Measurements from ENCODE around the gene C2CD4A. TPM values are rescaled to one million over a fixed set of nuclear protein-coding genes. Genes with fewer than 3 reads are reported as not detected.

The C2CD4A gene
- total RNA-seq, 1 donor from 2014 or later: 0.18 TPM

DNA sequence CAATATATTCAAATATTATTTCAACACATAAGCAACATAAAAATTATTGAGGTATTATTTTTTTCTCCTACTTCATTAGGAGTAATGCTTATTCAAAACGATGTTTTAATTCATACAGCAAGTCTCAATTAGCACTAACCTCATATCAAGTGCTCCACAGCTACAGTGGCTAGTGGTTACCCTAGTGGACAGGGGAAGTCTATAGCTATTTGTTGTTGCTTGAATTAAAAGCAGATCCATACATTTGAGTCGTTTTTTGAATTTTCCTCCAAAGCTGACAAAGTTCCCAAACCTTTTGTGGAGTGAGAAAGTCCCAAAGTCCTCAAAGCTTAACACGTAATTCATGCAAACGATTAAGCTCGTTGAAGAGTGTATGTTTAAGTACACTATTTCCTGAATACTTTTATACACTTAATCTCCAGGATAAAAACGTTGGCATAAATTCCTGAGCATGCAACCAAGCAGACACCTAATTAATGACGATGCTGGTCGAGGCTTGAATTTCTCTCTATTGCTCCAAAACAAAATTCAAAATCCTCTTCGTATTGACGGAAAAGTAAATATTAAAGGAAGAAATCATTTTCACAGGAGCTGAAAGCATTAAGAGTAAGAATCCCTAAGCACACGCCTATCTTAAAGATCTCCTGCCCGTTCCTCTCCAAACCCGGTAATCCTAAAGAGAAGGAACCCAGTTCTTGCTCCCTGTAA, 7.5 kb upstream of the C2CD4A start:
- no peak for DNase-seq (ENCODE audit: low spot score)
- Mint-ChIP-seq H3K4me1 (ENCODE audit: unreplicated experiment) (peaks cover 30% of the 10 kb centered on the region), H3K27me3 (ENCODE audit: unreplicated experiment) (peaks cover 2% of the 10 kb centered on the region), H3K4me3 (ENCODE audit: unreplicated experiment) (peak overlapping the region; percentile 97), H3K27ac (ENCODE audit: unreplicated experiment) (peak overlapping the region; percentile 40), H3K9me3 (ENCODE audit: unreplicated experiment) (no peaks in the 10 kb centered on the region), H3K36me3 (ENCODE audit: low read depth, unreplicated experiment) (peaks cover 6% of the 10 kb centered on the region)
- TF ChIP-seq, protein P1, sequence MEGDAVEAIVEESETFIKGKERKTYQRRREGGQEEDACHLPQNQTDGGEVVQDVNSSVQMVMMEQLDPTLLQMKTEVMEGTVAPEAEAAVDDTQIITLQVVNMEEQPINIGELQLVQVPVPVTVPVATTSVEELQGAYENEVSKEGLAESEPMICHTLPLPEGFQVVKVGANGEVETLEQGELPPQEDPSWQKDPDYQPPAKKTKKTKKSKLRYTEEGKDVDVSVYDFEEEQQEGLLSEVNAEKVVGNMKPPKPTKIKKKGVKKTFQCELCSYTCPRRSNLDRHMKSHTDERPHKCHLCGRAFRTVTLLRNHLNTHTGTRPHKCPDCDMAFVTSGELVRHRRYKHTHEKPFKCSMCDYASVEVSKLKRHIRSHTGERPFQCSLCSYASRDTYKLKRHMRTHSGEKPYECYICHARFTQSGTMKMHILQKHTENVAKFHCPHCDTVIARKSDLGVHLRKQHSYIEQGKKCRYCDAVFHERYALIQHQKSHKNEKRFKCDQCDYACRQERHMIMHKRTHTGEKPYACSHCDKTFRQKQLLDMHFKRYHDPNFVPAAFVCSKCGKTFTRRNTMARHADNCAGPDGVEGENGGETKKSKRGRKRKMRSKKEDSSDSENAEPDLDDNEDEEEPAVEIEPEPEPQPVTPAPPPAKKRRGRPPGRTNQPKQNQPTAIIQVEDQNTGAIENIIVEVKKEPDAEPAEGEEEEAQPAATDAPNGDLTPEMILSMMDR (IDR thresholded peaks at IDR 0.05; ENCODE audit: unreplicated experiment): no peak

DNA sequence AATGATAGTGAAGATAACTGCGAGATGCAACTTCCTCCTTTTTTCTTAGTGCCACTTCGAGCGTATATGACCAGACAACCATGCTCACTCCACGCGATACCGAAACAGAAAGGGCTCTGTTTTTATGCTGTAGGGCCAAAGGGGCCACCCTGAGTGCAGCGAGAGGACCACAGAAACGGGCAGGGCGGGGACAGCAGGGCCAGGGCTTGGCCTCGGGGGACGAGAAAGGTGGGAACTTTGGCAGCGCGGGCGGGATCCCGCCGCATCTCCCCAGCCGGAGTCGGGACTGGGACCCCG, 7.0 kb upstream of the C2CD4A start:
- DNase-seq (ENCODE audit: low spot score): no peak
- Mint-ChIP-seq H3K4me3 (ENCODE audit: unreplicated experiment) (peak overlapping the region; percentile 97), H3K4me1 (ENCODE audit: unreplicated experiment) (peaks cover 24% of the 10 kb centered on the region), H3K27me3 (ENCODE audit: unreplicated experiment) (peaks cover 1% of the 10 kb centered on the region), H3K9me3 (ENCODE audit: unreplicated experiment) (no peaks in the 10 kb centered on the region), H3K36me3 (ENCODE audit: low read depth, unreplicated experiment) (peaks cover 6% of the 10 kb centered on the region), H3K27ac (ENCODE audit: unreplicated experiment) (peak overlapping the region; percentile 40)
- TF ChIP-seq, protein P1 (IDR thresholded peaks at IDR 0.05; ENCODE audit: unreplicated experiment): no peak

DNA sequence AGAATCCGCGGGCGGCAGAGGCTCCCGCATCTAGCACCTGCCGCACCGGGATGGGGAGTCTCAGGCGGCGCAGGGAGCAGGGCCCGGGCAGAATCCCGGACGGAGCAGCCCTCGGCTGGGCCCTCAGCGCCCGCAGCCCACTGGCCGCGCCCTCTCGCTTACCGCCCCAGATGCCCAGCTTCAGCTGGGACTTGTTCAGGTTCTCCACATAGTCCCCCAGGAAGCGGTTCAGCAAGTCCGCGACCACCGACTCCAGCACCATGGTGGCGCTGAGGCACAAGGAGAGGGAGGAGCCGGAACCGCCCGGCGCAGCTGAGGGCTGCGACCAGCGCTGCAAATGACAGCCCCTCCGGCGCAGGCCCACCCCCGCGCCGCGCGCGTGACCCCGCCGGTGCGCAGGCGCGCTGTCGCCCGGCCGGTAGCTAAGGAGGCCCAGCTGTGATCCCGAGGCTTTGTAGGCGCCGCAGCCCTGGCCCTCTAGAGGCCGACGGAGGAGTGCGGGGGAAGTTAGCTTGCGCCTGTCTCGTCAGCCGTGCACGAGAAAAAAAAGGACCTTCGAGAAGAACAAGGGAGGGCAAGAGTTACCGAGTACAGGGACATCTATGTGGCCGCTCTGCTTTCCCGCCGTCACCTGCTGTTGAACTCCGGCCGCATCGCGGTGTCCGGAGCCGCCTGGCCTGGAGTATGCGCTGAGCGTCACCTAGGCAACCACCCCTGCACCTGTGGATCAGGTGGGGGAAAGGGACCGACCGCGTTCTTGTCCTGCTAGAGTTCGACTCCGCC, 6.5 kb upstream of the C2CD4A start, which contains the start of gene VPS13C:
Gene VPS13C (minus strand): TSS at position 335 of the 783 bp plus-strand sequence. CDS start 73 bp downstream, at position 262.
- TF ChIP-seq, protein P1 (IDR thresholded peaks at IDR 0.05; ENCODE audit: unreplicated experiment): peak; percentile 55
- no peaks in the 10 kb centered on the region for H3K9me3 Mint-ChIP-seq (ENCODE audit: unreplicated experiment)
- peaks cover 21% of the 10 kb centered on the region for H3K4me1 Mint-ChIP-seq (ENCODE audit: unreplicated experiment)
- H3K4me3 Mint-ChIP-seq (ENCODE audit: unreplicated experiment): peak within 1 kb of the TSS; percentile 97
- H3K36me3 Mint-ChIP-seq (ENCODE audit: low read depth, unreplicated experiment): peaks cover 6% of the 10 kb centered on the region
- H3K27me3 Mint-ChIP-seq (ENCODE audit: unreplicated experiment): peaks cover 1% of the 10 kb centered on the region
- DNase-seq (ENCODE audit: low spot score): peak; percentile 95
- H3K27ac Mint-ChIP-seq (ENCODE audit: unreplicated experiment): peak within 1 kb of the TSS; percentile 75

GRCh38 chr15:62060896-62061280, 5.9 kb upstream of the C2CD4A start:
- peak overlapping the region; percentile 90 for H3K4me3 Mint-ChIP-seq (ENCODE audit: unreplicated experiment)
- TF ChIP-seq, protein P1 (IDR thresholded peaks at IDR 0.05; ENCODE audit: unreplicated experiment): no peak
- DNase-seq (ENCODE audit: low spot score): no peak
- H3K36me3 Mint-ChIP-seq (ENCODE audit: low read depth, unreplicated experiment): peaks cover 6% of the 10 kb centered on the region
- H3K4me1 Mint-ChIP-seq (ENCODE audit: unreplicated experiment): peaks cover 16% of the 10 kb centered on the region
- H3K9me3 Mint-ChIP-seq (ENCODE audit: unreplicated experiment): no peaks in the 10 kb centered on the region
- H3K27ac Mint-ChIP-seq (ENCODE audit: unreplicated experiment): peak overlapping the region; percentile 75
- peaks cover 1% of the 10 kb centered on the region for H3K27me3 Mint-ChIP-seq (ENCODE audit: unreplicated experiment)

Data from endothelial cell (in vitro differentiated cells).